ENCODE measurements around the gene G2E3. TPM values are rescaled to one million over a fixed set of nuclear protein-coding genes. Genes with fewer than 3 reads are reported as not detected.

G2E3 gene
- total RNA-seq, 1 experiment from 2014 or later = 31.3 TPM

GRCh38 chr14:30519961-30520360 lies 39.0 kb upstream of the G2E3 start:
- CTCF ChIA-PET = no interaction called here
- no peaks in the 10 kb centered on the region for H3K9me3 Mint-ChIP-seq (ENCODE audit: low read depth, unreplicated experiment)
- H3K4me1 Mint-ChIP-seq (ENCODE audit: low read depth, unreplicated experiment) = no peaks in the 10 kb centered on the region
- H3K4me3 Mint-ChIP-seq (ENCODE audit: low read depth, unreplicated experiment) = no peak overlapping the region
- DNase-seq = no peak
- H3K36me3 Mint-ChIP-seq (ENCODE audit: insufficient read depth, unreplicated experiment) = no peaks in the 10 kb centered on the region
- H3K27me3 Mint-ChIP-seq (ENCODE audit: unreplicated experiment) = no peaks in the 10 kb centered on the region
- H3K27ac Mint-ChIP-seq (ENCODE audit: unreplicated experiment) = no peak overlapping the region
- TF ChIP-seq CTCF (IDR thresholded peaks at IDR 0.05; ENCODE audit: unreplicated experiment) = no peak
- intact Hi-C loops (cut with micrococcal nuclease; ENCODE audit: unreplicated experiment) = no loop called here
- no TSS peak for BruUV-seq (replicated peaks)

GRCh38 chr14:30520536-30520935 lies 38.4 kb upstream of the G2E3 start:
- CTCF ChIA-PET = no interaction called here
- DNase-seq = no peak
- Mint-ChIP-seq H3K27ac (ENCODE audit: unreplicated experiment) (no peak overlapping the region), H3K36me3 (ENCODE audit: insufficient read depth, unreplicated experiment) (no peaks in the 10 kb centered on the region), H3K27me3 (ENCODE audit: unreplicated experiment) (no peaks in the 10 kb centered on the region), H3K4me1 (ENCODE audit: low read depth, unreplicated experiment) (no peaks in the 10 kb centered on the region), H3K9me3 (ENCODE audit: low read depth, unreplicated experiment) (no peaks in the 10 kb centered on the region), H3K4me3 (ENCODE audit: low read depth, unreplicated experiment) (no peak overlapping the region)
- TF ChIP-seq CTCF (IDR thresholded peaks at IDR 0.05; ENCODE audit: unreplicated experiment) = no peak
- BruUV-seq (replicated peaks) = no TSS peak
- intact Hi-C loops (cut with micrococcal nuclease; ENCODE audit: unreplicated experiment) = no loop called here

- intact Hi-C loops (cut with micrococcal nuclease; ENCODE audit: unreplicated experiment) = loop anchor here (1.0 kb wide), 1 partner anchor 147 kb away; no protein-coding TSS in a partner anchor
- Mint-ChIP-seq H3K27me3 (ENCODE audit: unreplicated experiment) (no peaks in the 10 kb centered on the region), H3K36me3 (ENCODE audit: insufficient read depth, unreplicated experiment) (no peaks in the 10 kb centered on the region), H3K4me3 (ENCODE audit: low read depth, unreplicated experiment) (no peak overlapping the region), H3K9me3 (ENCODE audit: low read depth, unreplicated experiment) (no peaks in the 10 kb centered on the region), H3K27ac (ENCODE audit: unreplicated experiment) (no peak overlapping the region), H3K4me1 (ENCODE audit: low read depth, unreplicated experiment) (no peaks in the 10 kb centered on the region)
- CTCF ChIA-PET = interaction anchor here (0.5 to 1.8 kb wide), 4 partner anchors 14 to 147 kb away, joined by 3 to 7 read pairs (median 4); no protein-coding TSS in a partner anchor
- BruUV-seq (replicated peaks) = no TSS peak
- TF ChIP-seq CTCF (IDR thresholded peaks at IDR 0.05; ENCODE audit: unreplicated experiment) = peak; percentile 19
- no peak for DNase-seq
Observed at GRCh38 chr14:30521899-30522736, 36.8 kb upstream of the G2E3 start.

DNA sequence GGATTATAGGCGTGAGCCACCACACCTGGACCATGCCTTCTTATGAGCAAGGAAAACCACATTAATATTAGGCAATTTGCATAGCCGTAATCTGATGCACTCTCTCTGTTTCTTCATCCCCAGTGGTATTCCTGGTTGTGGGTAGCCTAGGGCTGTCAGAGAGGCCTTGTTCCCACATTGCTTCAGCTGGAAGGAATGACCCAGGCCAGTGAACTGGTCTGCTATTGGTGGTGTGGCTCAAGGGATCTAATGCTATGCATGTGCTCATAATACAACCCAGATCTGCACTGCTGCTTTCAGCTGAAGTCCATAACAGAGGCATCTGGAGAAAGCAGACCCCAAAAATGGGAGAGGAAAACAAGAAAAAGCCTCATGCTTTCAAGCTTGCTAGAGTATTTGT lies 33.1 kb upstream of the G2E3 start:
- Mint-ChIP-seq H3K4me1 (ENCODE audit: low read depth, unreplicated experiment) (no peaks in the 10 kb centered on the region), H3K4me3 (ENCODE audit: low read depth, unreplicated experiment) (no peak overlapping the region), H3K27me3 (ENCODE audit: unreplicated experiment) (no peaks in the 10 kb centered on the region), H3K36me3 (ENCODE audit: insufficient read depth, unreplicated experiment) (no peaks in the 10 kb centered on the region), H3K27ac (ENCODE audit: unreplicated experiment) (no peak overlapping the region), H3K9me3 (ENCODE audit: low read depth, unreplicated experiment) (no peaks in the 10 kb centered on the region)
- no peak for TF ChIP-seq CTCF (IDR thresholded peaks at IDR 0.05; ENCODE audit: unreplicated experiment)
- intact Hi-C loops (cut with micrococcal nuclease; ENCODE audit: unreplicated experiment) = no loop called here
- CTCF ChIA-PET = no interaction called here
- DNase-seq = no peak
- BruUV-seq (replicated peaks) = no TSS peak

Data from Calu3 (cell line).